GM12891 (cell line): Measurements from ENCODE around the gene CRAT.

ENCODE experiments used
- POLR2A ChIP-seq: IDR thresholded peaks from 2 replicates; pipeline ENCODE4 v1.6.1; 2011; ENCODE audit warnings: low read depth, low read length, control low read depth
- POLR2AphosphoS5 ChIP-seq: IDR thresholded peaks from 2 replicates; pipeline ENCODE4 v1.6.1; 2011; ENCODE audit warnings: low read depth, low read length, control low read depth
- POU2F2 ChIP-seq: IDR thresholded peaks from 2 replicates; pipeline ENCODE4 v1.6.1; 2011; ENCODE audit warnings: low read depth, mild to moderate bottlenecking, control low read depth, low read length, moderate library complexity
- SPI1 ChIP-seq: IDR thresholded peaks from 2 replicates; pipeline ENCODE4 v1.6.1; 2011; ENCODE audit warnings: low read depth, low read length, control low read depth
- TAF1 ChIP-seq: IDR thresholded peaks from 2 replicates; pipeline ENCODE4 v1.6.1; 2011; ENCODE audit warnings: low read depth, low read length, control low read depth

DNA sequence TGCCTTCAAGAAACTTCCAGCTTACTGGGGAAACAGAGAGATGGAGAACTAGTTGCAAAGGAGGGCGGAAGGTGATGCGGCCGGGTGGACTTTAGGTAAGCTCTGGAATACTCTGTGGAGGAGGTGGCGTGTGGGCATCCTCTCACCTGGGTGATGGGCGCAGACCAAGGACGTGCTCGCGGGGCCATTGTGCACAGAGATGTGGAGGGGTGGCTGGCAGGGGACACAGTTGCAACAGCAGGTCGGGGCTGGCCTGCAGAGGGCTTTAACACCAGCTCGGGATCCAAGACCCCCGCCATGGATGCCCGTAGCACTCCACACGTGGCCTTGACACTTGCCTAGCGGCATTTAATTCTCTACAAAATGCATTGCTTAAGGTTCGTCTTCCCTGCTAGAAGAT is 40.9 kb upstream of the CRAT start:
- no peak for TF ChIP-seq POLR2AphosphoS5
- TF ChIP-seq TAF1: no peak
- TF ChIP-seq POU2F2: no peak
- no peak for TF ChIP-seq SPI1
- TF ChIP-seq POLR2A: no peak
